ENCODE measurements around the gene TASOR2. TPM values are rescaled to one million over a fixed set of nuclear protein-coding genes. Genes with fewer than 3 reads are reported as not detected.

The TASOR2 gene
- total RNA-seq, 5 donors from 2014 or later (not counting 1 experiment from before 2014, with no cell fraction given) = 62.7 to 78.5 (median 71.7) TPM

GRCh38 chr10:5648494-5649457 is 35.9 kb upstream of the TASOR2 start:
- POLR2A ChIA-PET = no interaction called here
- Mint-ChIP-seq H3K27me3 (no peaks in the 10 kb centered on the region), H3K27ac (no peak overlapping the region)

GRCh38 chr10:5649746-5650145 is 34.9 kb upstream of the TASOR2 start:
- Histone ChIP-seq H3K4me3 (ENCODE audit: control insufficient read depth in 1 of 2, extremely low read depth in 1 of 2, low read length in 1 of 2) (no peak overlapping the region), H3K27ac (ENCODE audit: low read length) (no peak overlapping the region), H3K4me1 (ENCODE audit: control insufficient read depth in 1 of 2, extremely low read depth in 1 of 2, insufficient read depth in 2 of 2, low read length in 2 of 2) (peaks cover 0 to 6% of the 10 kb centered on the region in 2 experiments), H3K27me3 (replicated peaks in 1 of 2; ENCODE audit: control insufficient read depth in 2 of 2, extremely low read depth in 1 of 2, insufficient read depth in 2 of 2, low read length in 1 of 2) (no peaks in the 10 kb centered on the region), H3K9me3 (no peaks in the 10 kb centered on the region), H3K36me3 (ENCODE audit: control insufficient read depth in 2 of 2, extremely low read depth in 1 of 2, insufficient read depth in 1 of 2, low read length in 1 of 2) (peaks cover 0 to 3% of the 10 kb centered on the region in 2 donors)
- H3K36me3 Mint-ChIP-seq = peaks cover 14% of the 10 kb centered on the region
- peaks cover 5 to 7% (median 5%) of the 10 kb centered on the region in 3 donors for H3K4me1 Mint-ChIP-seq
- DNase-seq (no peak), ATAC-seq (replicated peaks in 1 of 4) (no peak)
- H3K9me3 Mint-ChIP-seq = no peaks in the 10 kb centered on the region
- no peaks in the 10 kb centered on the region for H3K27me3 Mint-ChIP-seq
- H3K27ac Mint-ChIP-seq = no peak overlapping the region
- WGBS (ENCODE audit: insufficient coverage) = 91% methylated on average over 11 of the region's 11 CpGs
- POLR2A ChIA-PET = no interaction called here
- CTCF ChIA-PET = no interaction called here
- no peak overlapping the region for H3K4me3 Mint-ChIP-seq

More at GRCh38 chr10:5648494-5649457, 35.9 kb upstream of the TASOR2 start:
- H3K4me3 ChIP-seq (ENCODE audit: control insufficient read depth in 1 of 2, extremely low read depth in 1 of 2, low read length in 1 of 2) = no peak overlapping the region
- no peak for ATAC-seq (replicated peaks in 1 of 4)
- no peak for DNase-seq
- CTCF ChIA-PET = no interaction called here
- H3K9me3 Mint-ChIP-seq = no peaks in the 10 kb centered on the region
- H3K36me3 ChIP-seq (ENCODE audit: control insufficient read depth in 2 of 2, extremely low read depth in 1 of 2, insufficient read depth in 1 of 2, low read length in 1 of 2) = peaks cover 0 to 4% of the 10 kb centered on the region in 2 donors
- H3K36me3 Mint-ChIP-seq = peaks cover 17% of the 10 kb centered on the region
- H3K4me1 Mint-ChIP-seq = peaks cover 0 to 3% (median 0%) of the 10 kb centered on the region in 3 donors
- no peaks in the 10 kb centered on the region for H3K27me3 ChIP-seq (replicated peaks in 1 of 2; ENCODE audit: control insufficient read depth in 2 of 2, extremely low read depth in 1 of 2, insufficient read depth in 2 of 2, low read length in 1 of 2)
- H3K4me3 Mint-ChIP-seq = no peak overlapping the region
- no peaks in the 10 kb centered on the region for H3K9me3 ChIP-seq
- WGBS (ENCODE audit: insufficient coverage) = 92% methylated on average over 42 of the region's 50 CpGs
- H3K4me1 ChIP-seq (ENCODE audit: control insufficient read depth in 1 of 2, extremely low read depth in 1 of 2, insufficient read depth in 2 of 2, low read length in 2 of 2) = no peaks in the 10 kb centered on the region
- no peak overlapping the region for H3K27ac ChIP-seq (ENCODE audit: low read length)

- ChIA-PET CTCF (interaction anchor here in 1 of 2 donors (0.6 kb wide), 1 partner anchor 21 kb away, joined by 4 read pairs; no protein-coding TSS in a partner anchor), POLR2A (no interaction called here)
- Histone ChIP-seq H3K4me1 (ENCODE audit: control insufficient read depth in 1 of 2, extremely low read depth in 1 of 2, insufficient read depth in 2 of 2, low read length in 2 of 2) (peaks cover 2 to 17% of the 10 kb centered on the region in 2 experiments), H3K9me3 (no peaks in the 10 kb centered on the region), H3K4me3 (ENCODE audit: control insufficient read depth in 1 of 2, extremely low read depth in 1 of 2, low read length in 1 of 2) (no peak overlapping the region), H3K27ac (ENCODE audit: low read length) (no peak overlapping the region), H3K27me3 (replicated peaks in 1 of 2; ENCODE audit: control insufficient read depth in 2 of 2, extremely low read depth in 1 of 2, insufficient read depth in 2 of 2, low read length in 1 of 2) (no peaks in the 10 kb centered on the region), H3K36me3 (ENCODE audit: control insufficient read depth in 2 of 2, extremely low read depth in 1 of 2, insufficient read depth in 1 of 2, low read length in 1 of 2) (peaks cover 0 to 3% of the 10 kb centered on the region in 2 donors)
- Mint-ChIP-seq H3K27ac (no peak overlapping the region), H3K9me3 (no peaks in the 10 kb centered on the region), H3K4me3 (no peak overlapping the region), H3K36me3 (peaks cover 14% of the 10 kb centered on the region), H3K4me1 (peaks cover 14 to 18% (median 16%) of the 10 kb centered on the region in 3 donors), H3K27me3 (no peaks in the 10 kb centered on the region)
- 87% methylated on average over 20 of the region's 20 CpGs for WGBS (ENCODE audit: insufficient coverage)
- ATAC-seq (replicated peaks in 1 of 4) = no peak
- no peak for DNase-seq
Observed at GRCh38 chr10:5650664-5651387, 33.8 kb upstream of the TASOR2 start.

GRCh38 chr10:5651388-5651764 is 33.3 kb upstream of the TASOR2 start:
- CTCF ChIA-PET = interaction anchor here in 1 of 2 donors (0.6 kb wide), 1 partner anchor 22 kb away, joined by 4 read pairs; no protein-coding TSS in a partner anchor
- peaks cover 0 to 3% of the 10 kb centered on the region in 2 donors for H3K36me3 ChIP-seq (ENCODE audit: control insufficient read depth in 2 of 2, extremely low read depth in 1 of 2, insufficient read depth in 1 of 2, low read length in 1 of 2)
- peaks cover 2 to 18% of the 10 kb centered on the region in 2 experiments for H3K4me1 ChIP-seq (ENCODE audit: control insufficient read depth in 1 of 2, extremely low read depth in 1 of 2, insufficient read depth in 2 of 2, low read length in 2 of 2)
- no peak overlapping the region for H3K27ac ChIP-seq (ENCODE audit: low read length)
- POLR2A ChIA-PET = no interaction called here
- 89% methylated on average over 10 of the region's 11 CpGs for WGBS (ENCODE audit: insufficient coverage)
- H3K4me3 Mint-ChIP-seq = no peak overlapping the region
- H3K4me3 ChIP-seq (ENCODE audit: control insufficient read depth in 1 of 2, extremely low read depth in 1 of 2, low read length in 1 of 2) = no peak overlapping the region
- H3K27me3 Mint-ChIP-seq = no peaks in the 10 kb centered on the region
- no peak for ATAC-seq (replicated peaks in 1 of 4)
- no peaks in the 10 kb centered on the region for H3K9me3 Mint-ChIP-seq
- peaks cover 14% of the 10 kb centered on the region for H3K36me3 Mint-ChIP-seq
- H3K4me1 Mint-ChIP-seq = peaks cover 17 to 22% (median 21%) of the 10 kb centered on the region in 3 donors
- no peaks in the 10 kb centered on the region for H3K9me3 ChIP-seq
- no peaks in the 10 kb centered on the region for H3K27me3 ChIP-seq (replicated peaks in 1 of 2; ENCODE audit: control insufficient read depth in 2 of 2, extremely low read depth in 1 of 2, insufficient read depth in 2 of 2, low read length in 1 of 2)
- no peak for DNase-seq
- H3K27ac Mint-ChIP-seq = no peak overlapping the region

GRCh38 chr10:5652746-5653145 is 31.9 kb upstream of the TASOR2 start:
- H3K27ac ChIP-seq (ENCODE audit: low read length) = no peak overlapping the region
- no peak for DNase-seq
- Mint-ChIP-seq H3K36me3 (peaks cover 10% of the 10 kb centered on the region), H3K4me3 (no peak overlapping the region), H3K4me1 (peaks cover 31 to 36% (median 35%) of the 10 kb centered on the region in 3 donors), H3K27me3 (no peaks in the 10 kb centered on the region), H3K27ac (no peak overlapping the region), H3K9me3 (no peaks in the 10 kb centered on the region)
- 93% methylated on average over 14 of the region's 14 CpGs for WGBS (ENCODE audit: insufficient coverage)
- H3K27me3 ChIP-seq (replicated peaks in 1 of 2; ENCODE audit: control insufficient read depth in 2 of 2, extremely low read depth in 1 of 2, insufficient read depth in 2 of 2, low read length in 1 of 2) = no peaks in the 10 kb centered on the region
- ChIA-PET CTCF (no interaction called here), POLR2A (no interaction called here)
- ATAC-seq (replicated peaks in 1 of 4) = no peak
- H3K4me3 ChIP-seq (ENCODE audit: control insufficient read depth in 1 of 2, extremely low read depth in 1 of 2, low read length in 1 of 2) = no peak overlapping the region
- H3K4me1 ChIP-seq (ENCODE audit: control insufficient read depth in 1 of 2, extremely low read depth in 1 of 2, insufficient read depth in 2 of 2, low read length in 2 of 2) = peaks cover 12 to 18% of the 10 kb centered on the region in 2 experiments
- peaks cover 0 to 1% of the 10 kb centered on the region in 2 donors for H3K36me3 ChIP-seq (ENCODE audit: control insufficient read depth in 2 of 2, extremely low read depth in 1 of 2, insufficient read depth in 1 of 2, low read length in 1 of 2)
- no peaks in the 10 kb centered on the region for H3K9me3 ChIP-seq

GRCh38 chr10:5654218-5654755 is 30.4 kb upstream of the TASOR2 start:
- no peaks in the 10 kb centered on the region for H3K27me3 ChIP-seq (replicated peaks in 1 of 2; ENCODE audit: control insufficient read depth in 2 of 2, extremely low read depth in 1 of 2, insufficient read depth in 2 of 2, low read length in 1 of 2)
- Mint-ChIP-seq H3K36me3 (peaks cover 10% of the 10 kb centered on the region), H3K9me3 (no peaks in the 10 kb centered on the region), H3K4me1 (peaks cover 35 to 41% (median 36%) of the 10 kb centered on the region in 3 donors), H3K27me3 (no peaks in the 10 kb centered on the region), H3K4me3 (peak overlapping the region in 1 of 3 donors; percentile 67), H3K27ac (peak overlapping the region in 1 of 2 donors; percentile 54)
- H3K36me3 ChIP-seq (ENCODE audit: control insufficient read depth in 2 of 2, extremely low read depth in 1 of 2, insufficient read depth in 1 of 2, low read length in 1 of 2) = no peaks in the 10 kb centered on the region
- ChIA-PET POLR2A (interaction anchor here in 1 of 2 donors (0.6 to 0.7 kb wide), 2 partner anchors 100 to 189 kb away, joined by 4 to 5 read pairs; no protein-coding TSS in a partner anchor), CTCF (no interaction called here)
- no peak overlapping the region for H3K27ac ChIP-seq (ENCODE audit: low read length)
- no peak overlapping the region for H3K4me3 ChIP-seq (ENCODE audit: control insufficient read depth in 1 of 2, extremely low read depth in 1 of 2, low read length in 1 of 2)
- 68% methylated on average over 10 of the region's 10 CpGs for WGBS (ENCODE audit: insufficient coverage)
- H3K9me3 ChIP-seq = no peaks in the 10 kb centered on the region
- DNase-seq (no peak), ATAC-seq (replicated peaks in 1 of 4) (no peak)
- peaks cover 12 to 18% of the 10 kb centered on the region in 2 experiments for H3K4me1 ChIP-seq (ENCODE audit: control insufficient read depth in 1 of 2, extremely low read depth in 1 of 2, insufficient read depth in 2 of 2, low read length in 2 of 2)

Data from T-cell (primary cell).